Muscle layer of colon (tissue), 2 donors: ENCODE data around the gene ABLIM2.

Experiments
- H3K27ac ChIP-seq: one replicate; pipeline ENCODE4 v1.7.0; 2013; ENCODE audit warnings: low read depth, mild to moderate bottlenecking, low read length, moderate library complexity
- H3K27me3 ChIP-seq, 2 donors: one replicate each; pipeline ENCODE4 v1.7.0; 2013; ENCODE audit warnings: low read length in 2 of 2, mild to moderate bottlenecking in 2 of 2; ENCODE audit not compliant: insufficient read depth in 2 of 2, control insufficient read depth in 1 of 2
- H3K36me3 ChIP-seq: one replicate; pipeline ENCODE4 v1.7.0; 2013; ENCODE audit warnings: mild to moderate bottlenecking, low read length; ENCODE audit not compliant: insufficient read depth
- H3K4me1 ChIP-seq: one replicate; pipeline ENCODE4 v1.7.0; 2013; ENCODE audit warnings: mild to moderate bottlenecking, low read length; ENCODE audit not compliant: insufficient read depth
- H3K4me3 ChIP-seq, 2 donors: one replicate each; pipeline ENCODE4 v1.7.0; 2013; ENCODE audit warnings: low read length in 2 of 2, low read depth in 1 of 2, mild to moderate bottlenecking in 1 of 2, moderate library complexity in 1 of 2
- H3K9ac ChIP-seq: one replicate; pipeline ENCODE4 v1.7.0; 2013; ENCODE audit warnings: low read length
- H3K9me3 ChIP-seq: one replicate; pipeline ENCODE4 v1.7.0; 2013; ENCODE audit warnings: mild to moderate bottlenecking, low read length
- donor health status: abdominal sarcoma.
- donor health status: Adenocarcinoma of cecum.

Gene ABLIM2

DNA sequence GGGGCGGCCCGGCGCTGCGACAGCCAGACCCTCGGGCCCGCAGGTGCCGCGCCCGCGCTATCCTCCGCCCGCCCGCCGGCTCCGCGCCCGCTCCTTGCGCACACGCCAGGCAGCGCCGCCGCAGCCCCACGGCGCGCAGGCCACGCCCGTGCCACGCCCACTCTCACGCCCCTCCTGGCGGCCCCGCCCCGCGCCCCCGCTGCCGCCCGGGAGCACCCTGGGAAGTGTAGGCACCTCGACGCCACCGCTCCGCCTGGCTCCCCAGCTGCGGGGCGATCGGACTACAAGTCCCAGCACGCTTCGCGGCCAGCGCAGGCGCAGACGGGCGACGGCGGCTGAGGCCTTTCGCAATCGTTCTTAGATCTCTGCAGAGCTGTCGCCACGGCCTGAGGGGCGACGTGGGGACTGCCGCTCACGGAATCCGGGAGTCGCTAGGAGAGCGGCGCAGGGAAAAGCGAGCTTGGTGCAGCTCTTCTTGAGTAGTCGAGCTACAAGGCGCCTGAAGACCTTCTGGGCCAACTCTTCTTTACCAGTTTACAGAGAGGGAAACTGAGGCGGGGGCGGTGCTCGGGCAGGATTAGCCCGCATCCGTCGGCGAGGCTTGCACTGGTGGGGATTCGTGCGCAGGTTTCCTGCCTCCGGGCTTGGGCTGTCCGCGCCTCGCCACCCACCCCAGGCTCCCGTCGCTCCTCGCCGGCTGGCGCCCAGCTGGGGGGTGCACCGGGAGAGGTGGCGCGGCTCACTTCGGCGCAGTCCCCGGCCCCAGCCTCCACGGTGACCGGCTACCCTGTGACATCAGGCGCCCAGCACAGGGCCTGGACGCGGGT, at the start of gene ABLIM2:
Gene ABLIM2 (minus strand): TSS at position 104 of the 827 bp plus-strand sequence. CDS start 124 bp downstream, outside the sequence.
- no peaks in the 10 kb centered on the region for H3K36me3 ChIP-seq
- peak within 1 kb of the TSS; percentile 33 for H3K9ac ChIP-seq
- peak within 1 kb of the TSS; percentile 88 for H3K27ac ChIP-seq
- peak within 1 kb of the TSS; percentile 92 to 97 for H3K4me3 ChIP-seq
- peaks cover 0 to 13% of the 10 kb centered on the region in 2 donors for H3K27me3 ChIP-seq
- H3K4me1 ChIP-seq = peaks cover 7% of the 10 kb centered on the region
- no peaks in the 10 kb centered on the region for H3K9me3 ChIP-seq

DNA sequence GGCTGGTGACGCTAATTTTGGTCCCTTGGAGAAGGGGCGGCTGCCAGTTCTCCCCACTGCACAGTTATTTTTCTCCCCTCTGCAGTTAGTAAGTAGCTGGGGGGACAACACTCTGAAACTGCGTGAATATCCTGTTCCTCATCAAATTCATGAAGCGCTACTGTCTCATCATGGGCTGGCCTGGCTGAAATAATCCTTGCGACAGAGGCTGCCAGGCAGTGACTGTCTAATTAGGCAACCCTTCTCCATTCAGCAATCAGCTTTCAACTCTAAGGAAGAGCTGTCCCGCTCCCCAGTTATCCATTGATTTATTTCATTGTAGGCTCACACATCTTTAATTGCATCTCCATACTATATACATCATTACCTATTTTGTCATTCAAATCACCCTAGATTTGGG, 48.7 kb upstream of the ABLIM2 start:
- H3K9ac ChIP-seq = no peak overlapping the region
- H3K36me3 ChIP-seq = no peaks in the 10 kb centered on the region
- no peaks in the 10 kb centered on the region for H3K4me1 ChIP-seq
- H3K27me3 ChIP-seq = peaks cover 0 to 4% of the 10 kb centered on the region in 2 donors
- no peak overlapping the region for H3K4me3 ChIP-seq
- H3K9me3 ChIP-seq = no peaks in the 10 kb centered on the region
- H3K27ac ChIP-seq = no peak overlapping the region

DNA sequence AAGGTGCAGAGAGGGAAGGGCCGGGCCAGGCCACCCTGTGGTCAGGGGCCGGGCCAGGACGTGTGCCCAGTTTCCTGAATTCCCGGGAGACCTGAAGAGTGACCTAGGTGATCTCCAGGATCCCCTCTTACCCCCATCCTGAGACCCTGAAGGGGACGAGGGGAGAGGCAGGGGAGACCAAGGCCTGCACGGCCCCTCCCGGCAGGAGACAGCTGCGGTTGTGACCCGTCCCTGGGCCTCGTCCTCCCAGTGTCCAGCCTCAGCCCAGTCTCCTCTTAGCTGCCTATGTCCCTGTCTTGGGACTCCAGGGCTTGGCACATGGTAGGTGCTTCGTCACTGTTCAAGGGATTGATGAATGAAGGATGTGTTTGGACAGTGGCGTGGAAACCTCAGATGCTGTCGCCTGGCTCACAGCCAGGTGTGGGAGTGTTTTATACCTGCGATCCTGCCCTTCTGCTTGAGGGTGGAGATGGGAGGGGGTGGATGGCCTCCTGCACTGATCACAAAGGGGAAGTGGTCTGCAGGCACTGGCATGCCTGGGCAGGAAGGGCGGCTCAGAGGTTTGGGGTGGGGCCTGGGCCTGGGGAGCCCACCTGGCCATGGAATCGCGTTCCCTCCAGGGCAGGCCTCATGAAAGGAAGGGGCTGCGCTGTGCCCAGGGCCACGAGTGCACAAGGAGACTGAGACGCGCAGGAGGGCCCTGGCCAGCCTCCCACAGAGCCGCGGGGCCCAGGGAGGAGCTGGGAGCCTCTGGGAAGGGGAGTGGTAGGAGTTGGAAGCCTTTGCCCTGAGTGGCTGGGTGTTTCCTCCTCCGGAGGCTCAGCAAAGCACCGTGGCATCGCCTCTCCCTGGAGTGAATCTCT, 47.4 kb upstream of the ABLIM2 start:
- H3K9ac ChIP-seq = no peak overlapping the region
- H3K27ac ChIP-seq = no peak overlapping the region
- no peaks in the 10 kb centered on the region for H3K36me3 ChIP-seq
- peaks cover 0 to 4% of the 10 kb centered on the region in 2 donors for H3K27me3 ChIP-seq
- no peaks in the 10 kb centered on the region for H3K9me3 ChIP-seq
- peaks cover 7% of the 10 kb centered on the region for H3K4me1 ChIP-seq
- H3K4me3 ChIP-seq = no peak overlapping the region

DNA sequence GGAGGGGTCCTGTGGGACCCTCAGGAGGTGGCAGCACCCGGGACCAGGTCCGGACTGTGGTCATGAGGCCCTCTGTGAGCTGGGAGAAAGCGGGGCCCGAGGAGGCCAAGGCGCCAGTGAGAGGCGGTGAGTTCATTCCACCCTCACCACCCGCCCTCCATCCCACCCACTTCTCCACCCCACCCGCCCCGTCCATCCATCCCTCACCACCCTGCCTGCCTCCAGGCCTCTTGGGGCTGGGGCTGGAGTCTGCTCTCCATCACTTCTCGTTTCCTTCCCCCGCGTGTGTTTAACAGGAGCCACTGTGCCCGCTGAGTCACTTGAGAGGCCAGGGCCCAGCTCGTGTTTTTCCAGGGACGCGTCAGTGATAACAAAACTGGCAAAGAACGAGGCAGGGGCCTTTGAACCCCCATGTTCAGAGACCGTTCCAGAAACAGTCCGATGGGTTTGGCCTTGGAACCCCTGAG, 46.7 kb upstream of the ABLIM2 start:
- Histone ChIP-seq H3K36me3 (no peaks in the 10 kb centered on the region), H3K27me3 (peaks cover 0 to 6% of the 10 kb centered on the region in 2 donors), H3K27ac (no peak overlapping the region), H3K4me3 (no peak overlapping the region), H3K4me1 (peaks cover 10% of the 10 kb centered on the region), H3K9ac (no peak overlapping the region), H3K9me3 (no peaks in the 10 kb centered on the region)

DNA sequence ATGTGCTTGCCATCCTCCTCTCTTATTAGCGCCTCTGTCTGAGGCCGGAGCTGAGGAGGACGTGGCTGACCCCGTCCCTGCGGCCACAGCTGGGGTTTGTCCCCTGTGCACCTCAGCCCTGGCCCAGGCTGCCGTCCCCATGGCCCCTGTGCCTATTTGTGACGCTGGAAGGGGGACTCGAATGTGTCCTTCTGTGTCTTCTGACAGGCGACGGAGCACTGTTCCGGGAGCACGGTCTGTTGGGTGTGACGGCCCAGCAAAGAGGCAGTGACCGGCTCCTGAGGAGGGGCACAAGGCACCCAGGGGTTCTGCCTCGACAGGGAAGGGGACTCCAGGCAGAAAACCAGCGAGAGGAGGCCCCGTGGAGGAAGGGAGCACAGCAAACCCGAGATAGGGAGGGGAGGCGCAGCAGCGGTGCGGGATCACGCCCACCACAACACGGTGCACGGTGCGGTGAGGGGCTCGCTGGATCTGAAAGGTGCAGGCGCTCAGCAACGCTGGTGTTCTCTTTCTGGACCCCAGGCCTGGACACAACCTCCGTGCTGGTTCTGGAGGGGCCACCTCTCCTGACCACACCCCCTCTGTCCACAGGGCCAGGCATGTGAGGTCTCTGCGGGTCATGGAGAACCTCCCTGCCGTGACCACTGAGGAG, 46.1 kb upstream of the ABLIM2 start:
- peaks cover 0 to 4% of the 10 kb centered on the region in 2 donors for H3K27me3 ChIP-seq
- H3K4me1 ChIP-seq = peaks cover 10% of the 10 kb centered on the region
- H3K4me3 ChIP-seq = no peak overlapping the region
- no peaks in the 10 kb centered on the region for H3K36me3 ChIP-seq
- H3K27ac ChIP-seq = no peak overlapping the region
- no peaks in the 10 kb centered on the region for H3K9me3 ChIP-seq
- H3K9ac ChIP-seq = no peak overlapping the region

DNA sequence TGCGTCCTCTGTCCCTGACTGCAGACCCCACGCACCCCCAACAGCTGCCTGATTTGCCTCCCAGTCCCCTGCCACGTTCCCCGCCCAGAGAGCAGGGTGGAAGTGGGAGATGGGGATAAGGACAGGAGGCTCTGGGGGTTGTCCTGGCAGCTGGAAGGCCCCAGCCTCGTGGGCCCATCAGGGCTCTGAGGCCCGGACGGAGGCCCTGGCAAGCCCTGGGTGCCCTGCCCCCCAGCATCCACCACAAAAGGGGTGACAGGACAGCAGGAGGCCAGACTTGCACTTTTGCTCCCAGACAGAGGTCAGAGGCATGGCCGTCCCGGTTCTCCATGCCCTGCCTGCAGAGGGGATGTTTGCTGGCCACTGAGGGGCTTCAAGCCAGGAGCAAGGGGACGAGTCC, 45.2 kb upstream of the ABLIM2 start:
- Histone ChIP-seq H3K4me1 (peaks cover 10% of the 10 kb centered on the region), H3K27me3 (peaks cover 0 to 4% of the 10 kb centered on the region in 2 donors), H3K36me3 (no peaks in the 10 kb centered on the region), H3K9me3 (no peaks in the 10 kb centered on the region), H3K9ac (no peak overlapping the region), H3K4me3 (no peak overlapping the region), H3K27ac (no peak overlapping the region)

DNA sequence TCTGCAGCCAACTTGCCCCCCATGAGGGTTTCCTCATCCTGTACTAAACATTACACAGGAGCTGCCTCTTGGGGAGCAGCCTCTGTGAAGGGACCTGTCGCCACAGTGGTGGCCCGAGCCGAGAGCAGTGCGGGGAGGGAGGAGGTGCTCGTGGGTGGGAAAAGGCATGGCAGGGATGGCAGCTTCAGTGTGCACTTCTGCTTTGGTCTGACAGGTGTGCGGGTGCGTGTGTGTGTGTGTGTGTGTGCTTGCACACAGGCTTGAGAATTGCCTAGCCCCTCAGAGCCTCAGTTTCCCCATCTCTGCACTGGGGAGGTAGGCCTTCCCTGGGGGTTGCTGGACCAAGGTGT, 44.4 kb upstream of the ABLIM2 start:
- Histone ChIP-seq H3K4me1 (peaks cover 10% of the 10 kb centered on the region), H3K9ac (no peak overlapping the region), H3K9me3 (no peaks in the 10 kb centered on the region), H3K27ac (no peak overlapping the region), H3K36me3 (no peaks in the 10 kb centered on the region), H3K27me3 (peaks cover 0 to 4% of the 10 kb centered on the region in 2 donors), H3K4me3 (no peak overlapping the region)

DNA sequence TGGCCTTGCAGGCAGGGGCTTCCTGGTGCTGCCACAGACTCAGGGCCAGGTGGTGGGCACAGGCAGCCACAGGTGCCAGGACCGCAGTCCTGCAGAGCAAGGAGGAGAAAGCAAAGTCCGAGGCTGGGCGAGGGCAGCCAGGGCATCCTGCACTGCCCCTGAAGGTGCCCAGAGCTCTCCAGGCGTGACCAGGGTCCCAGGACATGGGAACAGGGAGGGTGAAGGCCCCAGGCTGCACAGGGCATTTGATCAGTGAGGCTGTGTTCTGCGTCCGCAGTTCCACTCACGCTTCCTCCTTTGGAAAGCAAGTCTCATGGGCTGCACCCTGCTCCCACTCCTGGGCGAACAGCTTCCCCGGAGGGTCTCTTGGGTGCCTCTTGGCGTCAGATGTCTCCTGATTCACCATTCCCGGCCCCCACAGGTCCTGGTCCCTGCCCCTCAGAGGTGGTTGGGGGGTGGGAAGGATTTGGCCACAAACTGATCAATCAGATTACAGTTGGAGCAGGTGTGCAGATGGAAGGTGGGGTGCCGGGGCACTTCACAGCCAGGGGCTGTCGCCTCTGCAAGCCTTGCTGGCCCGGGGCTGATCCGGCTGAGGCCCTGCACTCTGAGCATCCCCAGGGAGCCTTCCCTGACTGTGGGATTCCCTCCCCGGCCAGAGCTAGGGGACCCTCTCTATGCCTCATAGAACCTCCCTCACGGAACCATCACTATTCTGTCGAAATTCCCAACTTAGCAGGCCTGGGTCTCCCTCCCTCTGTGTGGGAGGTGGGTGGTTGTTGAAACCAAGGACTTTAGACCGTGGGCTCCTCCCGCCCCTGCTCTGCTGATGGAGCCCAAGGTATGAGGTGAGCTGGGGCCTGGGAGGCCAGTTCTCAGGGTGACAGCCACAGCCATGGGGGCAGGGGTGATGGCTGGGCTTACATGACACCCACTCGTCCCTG, 43.8 kb upstream of the ABLIM2 start:
- no peaks in the 10 kb centered on the region for H3K9me3 ChIP-seq
- no peaks in the 10 kb centered on the region for H3K36me3 ChIP-seq
- peaks cover 0 to 4% of the 10 kb centered on the region in 2 donors for H3K27me3 ChIP-seq
- no peak overlapping the region for H3K9ac ChIP-seq
- H3K4me1 ChIP-seq = peaks cover 10% of the 10 kb centered on the region
- no peak overlapping the region for H3K27ac ChIP-seq
- H3K4me3 ChIP-seq = no peak overlapping the region

DNA sequence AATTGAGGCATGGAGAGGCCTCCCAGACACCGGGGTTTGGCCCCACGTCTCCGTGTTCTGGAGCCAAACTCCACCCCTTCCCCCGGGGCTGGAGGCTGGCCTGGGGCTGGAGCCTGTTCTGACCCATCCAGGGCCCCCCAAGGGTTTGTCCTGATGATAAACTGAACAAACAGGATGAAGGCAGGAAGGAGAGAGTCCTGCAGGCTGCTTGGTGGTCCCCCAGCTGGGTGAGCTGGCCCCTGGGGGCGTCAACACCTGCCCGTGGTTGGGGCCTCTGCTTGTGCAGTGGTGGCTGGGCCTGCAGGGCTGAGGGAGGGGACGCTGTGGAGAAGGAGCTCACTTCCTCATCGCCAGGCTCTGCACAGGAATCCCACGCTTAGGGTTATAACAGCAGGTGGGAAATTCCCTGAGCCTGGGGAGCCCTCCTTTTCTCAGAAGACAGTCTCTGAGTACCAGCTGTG, 42.7 kb upstream of the ABLIM2 start:
- no peaks in the 10 kb centered on the region for H3K36me3 ChIP-seq
- H3K4me3 ChIP-seq = peak overlapping the region in 1 of 2 donors; percentile 4
- H3K9me3 ChIP-seq = no peaks in the 10 kb centered on the region
- H3K27me3 ChIP-seq = peaks cover 0 to 4% of the 10 kb centered on the region in 2 donors
- peaks cover 10% of the 10 kb centered on the region for H3K4me1 ChIP-seq
- H3K9ac ChIP-seq = no peak overlapping the region
- H3K27ac ChIP-seq = no peak overlapping the region

DNA sequence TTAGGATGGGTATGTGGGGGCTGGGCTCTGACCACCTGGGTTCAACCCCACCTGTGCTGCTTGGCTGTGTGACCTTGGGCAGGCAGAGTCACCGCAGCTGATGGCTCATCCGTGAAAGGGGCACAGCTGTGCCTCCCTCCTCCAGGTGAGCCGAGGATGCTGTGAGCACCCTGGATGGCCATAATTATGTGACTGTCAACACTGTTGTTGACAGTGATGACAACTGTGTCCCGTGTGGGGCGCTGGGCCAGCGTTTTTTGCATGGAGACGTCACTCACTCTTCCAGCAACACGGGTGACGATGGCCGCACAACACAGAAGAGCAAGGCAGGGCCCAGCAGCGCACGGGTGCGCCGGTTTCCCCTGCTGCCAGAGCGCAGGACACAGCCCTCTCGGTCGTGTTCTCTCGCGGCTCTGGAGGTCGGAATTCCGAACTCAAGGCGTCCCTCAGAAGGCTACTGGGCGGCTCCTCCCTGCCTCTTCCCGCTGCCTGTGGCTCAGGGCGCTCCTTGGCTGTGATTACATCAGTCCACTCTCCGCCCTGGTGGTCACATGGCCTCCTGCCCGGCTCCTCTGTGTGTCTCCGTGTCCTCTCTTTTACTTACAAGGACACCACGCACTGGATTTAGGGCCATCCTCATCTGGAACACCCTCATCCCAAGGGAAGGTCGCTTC, 41.8 kb upstream of the ABLIM2 start:
- Histone ChIP-seq H3K9ac (no peak overlapping the region), H3K4me3 (peak overlapping the region; percentile 4 to 23), H3K27me3 (peaks cover 0 to 4% of the 10 kb centered on the region in 2 donors), H3K36me3 (no peaks in the 10 kb centered on the region), H3K4me1 (peaks cover 10% of the 10 kb centered on the region), H3K9me3 (no peaks in the 10 kb centered on the region), H3K27ac (no peak overlapping the region)
